Panc1 (cell line): ENCODE measurements around the gene RXRG.

Experiments used
- CTCF ChIP-seq: fragments of 450-650 bp; IDR thresholded peaks from 2 replicates; pipeline ENCODE4 v1.5.1; 2017; ENCODE audit warnings: mild to moderate bottlenecking
- POLR2AphosphoS5 ChIP-seq: IDR thresholded peaks from 2 replicates; pipeline ENCODE4 v1.6.1; 2012; ENCODE audit warnings: mild to moderate bottlenecking, low read depth, low read length, moderate library complexity

GRCh38 chr1:165367375-165367993, 77.4 kb downstream of the RXRG start:
- peak; percentile 95 for TF ChIP-seq CTCF
- TF ChIP-seq POLR2AphosphoS5: no peak
